ENCODE data around the gene MSLN. TPM values are rescaled to one million over a fixed set of nuclear protein-coding genes. Genes with fewer than 3 reads are reported as not detected.

The MSLN gene
- total and polyA plus RNA-seq, 2 of the 13 experiments (the other 11 are each of a cell fraction or from before 2014, with no cell fraction given), result 2.0 to 2.3 TPM

DNA sequence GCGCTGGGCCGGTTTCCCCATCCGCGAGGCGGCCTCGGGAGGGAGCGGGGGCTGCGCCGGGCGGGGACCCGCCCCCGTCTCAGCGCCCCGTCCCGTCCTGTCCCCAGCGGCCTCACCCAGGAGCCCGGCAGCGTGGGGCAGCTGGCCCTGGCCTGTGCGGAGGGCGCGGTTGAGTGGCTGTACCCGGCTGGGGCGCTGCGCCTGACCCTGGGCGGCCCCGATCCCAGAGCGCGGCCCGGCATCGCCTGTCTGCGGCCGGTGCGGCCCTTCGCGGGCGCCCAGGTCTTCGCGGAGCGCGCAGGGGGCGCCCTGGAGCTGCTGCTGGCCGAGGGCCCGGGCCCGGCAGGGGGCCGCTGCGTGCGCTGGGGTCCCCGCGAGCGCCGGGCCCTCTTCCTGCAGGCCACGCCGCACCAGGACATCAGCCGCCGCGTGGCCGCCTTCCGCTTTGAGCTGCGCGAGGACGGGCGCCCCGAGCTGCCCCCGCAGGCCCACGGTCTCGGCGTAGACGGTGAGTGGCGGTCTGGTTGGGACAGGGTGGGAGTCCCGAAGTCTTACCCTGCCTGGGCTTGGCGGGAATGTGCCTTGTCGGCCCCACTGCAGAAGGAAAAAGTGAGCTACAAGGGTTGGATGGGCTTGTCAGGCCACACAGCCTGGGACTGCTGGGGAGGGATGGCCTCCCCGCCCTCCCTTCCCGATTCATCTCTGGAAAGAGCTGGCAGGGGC, 44.9 kb upstream of the MSLN start:
- in situ Hi-C loops (cut with HindIII; ENCODE audit: extremely low pct_ligation_motif_present, low pct_unique_long_range_greater_than_20kb), result no loop called here
- intact Hi-C loops (cut with micrococcal nuclease; ENCODE audit: unreplicated experiment), result no loop called here
- BruUV-seq (replicated peaks), result no TSS peak
- Histone ChIP-seq H3K36me3 (replicated peaks in 1 of 2; ENCODE audit: control insufficient read depth in 1 of 2, insufficient read depth in 2 of 2, low read length in 2 of 2) (no peaks in the 10 kb centered on the region), H3K9me3 (ENCODE audit: low read length) (no peaks in the 10 kb centered on the region), H2AFZ (ENCODE audit: low read length) (no peak overlapping the region), H3K4me2 (ENCODE audit: low read depth, low read length) (peak overlapping the region; percentile 92), H3K27me3 (ENCODE audit: control insufficient read depth in 1 of 2, insufficient read depth in 2 of 2, low read length in 2 of 2) (peaks cover 0 to 8% of the 10 kb centered on the region in 2 experiments; a peak in 2 of 5 replicates), H3K4me1 (ENCODE audit: insufficient read depth, low read length) (peaks cover 51% of the 10 kb centered on the region), H3K79me2 (ENCODE audit: insufficient read depth, low read length) (peaks cover 3% of the 10 kb centered on the region), H3K27ac (ENCODE audit: extremely low read length, insufficient read depth, low read length) (peak overlapping the region; percentile 45), H3K9ac (ENCODE audit: insufficient read depth, low read depth, low read length) (peak overlapping the region; percentile 54), H3K4me3 (replicated peaks in 1 of 3; ENCODE audit: insufficient read depth in 1 of 3, low read depth in 2 of 3, low read length in 3 of 3) (peak overlapping the region; percentile 58 to 77 (median 66); a peak in 5 of 6 replicates), H4K20me1 (ENCODE audit: insufficient read depth, low read length) (peaks cover 5% of the 10 kb centered on the region)
- DNase-seq (ENCODE audit: low spot score) (no peak), ATAC-seq (peak; percentile 38), FAIRE-seq (no peak)
- CTCF ChIA-PET (ENCODE audit: low intra/inter-chr PET ratio, low total read pairs), result no interaction called here
- POLR2A ChIA-PET, result interaction anchor here (1.0 to 2.4 kb wide), 11 partner anchors 10 to 73 kb away, joined by 3 to 14 read pairs (median 6); partner anchors contain the start of genes CCDC78, CHTF18, CIAO3 and HAGHL
- 0% methylated on average over 3 of the region's 74 CpGs for WGBS (ENCODE audit: low lambda C conversion rate)
- TF ChIP-seq E2F5 (CRISPR knock-in tag; conservative IDR thresholded peaks at IDR 0.05) (no peak), ZFY (CRISPR knock-in tag; IDR thresholded peaks at IDR 0.05) (peak; percentile 54; the same call in 1 of the 2 replicates), AGO1 (IDR thresholded peaks at IDR 0.05; ENCODE audit: low read depth, low read length, poor library complexity, severe bottlenecking) (peak; percentile 91), ZNF891 (CRISPR knock-in tag; IDR thresholded peaks at IDR 0.05) (0 out of 2 replicates have a peak, but pooled peaks have one; percentile 37), CHCHD3 (CRISPR knock-in tag; IDR thresholded peaks at IDR 0.05) (no peak), ZFYVE20 (CRISPR knock-in tag; IDR thresholded peaks at IDR 0.05; ENCODE audit: borderline replicate concordance, low read depth) (0 out of 2 replicates have a peak, but pooled peaks have one; percentile 51), ARNT (IDR thresholded peaks at IDR 0.05) (no peak), ZNF616 (CRISPR knock-in tag; IDR thresholded peaks at IDR 0.05; ENCODE audit: low read depth) (0 out of 2 replicates have a peak, but pooled peaks have one; percentile 63), MAX (IDR thresholded peaks at IDR 0.05) (0 out of 2 replicates have a peak, but pooled peaks have one; percentile 3), MXD4 (CRISPR knock-in tag; IDR thresholded peaks at IDR 0.05) (0 out of 2 replicates have a peak, but pooled peaks have one; percentile 32), ZNF451 (CRISPR knock-in tag; IDR thresholded peaks at IDR 0.05) (0 out of 2 replicates have a peak, but pooled peaks have one; percentile 48), MYC (CRISPR knock-in tag; IDR thresholded peaks at IDR 0.05; ENCODE audit: borderline replicate concordance) (0 out of 2 replicates have a peak, but pooled peaks have one; percentile 12), ZNF788 (CRISPR knock-in tag; IDR thresholded peaks at IDR 0.05; ENCODE audit: borderline replicate concordance) (no peak), ZNF737 (CRISPR knock-in tag; IDR thresholded peaks at IDR 0.05; ENCODE audit: borderline replicate concordance) (no peak), ZFX (CRISPR knock-in tag; IDR thresholded peaks at IDR 0.05; ENCODE audit: low read depth) (peak; percentile 59; the same call in 1 of the 2 replicates)
- TF ChIP-seq, protein P1, sequence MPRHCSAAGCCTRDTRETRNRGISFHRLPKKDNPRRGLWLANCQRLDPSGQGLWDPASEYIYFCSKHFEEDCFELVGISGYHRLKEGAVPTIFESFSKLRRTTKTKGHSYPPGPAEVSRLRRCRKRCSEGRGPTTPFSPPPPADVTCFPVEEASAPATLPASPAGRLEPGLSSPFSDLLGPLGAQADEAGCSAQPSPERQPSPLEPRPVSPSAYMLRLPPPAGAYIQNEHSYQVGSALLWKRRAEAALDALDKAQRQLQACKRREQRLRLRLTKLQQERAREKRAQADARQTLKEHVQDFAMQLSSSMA (CRISPR knock-in tag; IDR thresholded peaks at IDR 0.05), result peak; percentile 31
- TF ChIP-seq, protein P2, sequence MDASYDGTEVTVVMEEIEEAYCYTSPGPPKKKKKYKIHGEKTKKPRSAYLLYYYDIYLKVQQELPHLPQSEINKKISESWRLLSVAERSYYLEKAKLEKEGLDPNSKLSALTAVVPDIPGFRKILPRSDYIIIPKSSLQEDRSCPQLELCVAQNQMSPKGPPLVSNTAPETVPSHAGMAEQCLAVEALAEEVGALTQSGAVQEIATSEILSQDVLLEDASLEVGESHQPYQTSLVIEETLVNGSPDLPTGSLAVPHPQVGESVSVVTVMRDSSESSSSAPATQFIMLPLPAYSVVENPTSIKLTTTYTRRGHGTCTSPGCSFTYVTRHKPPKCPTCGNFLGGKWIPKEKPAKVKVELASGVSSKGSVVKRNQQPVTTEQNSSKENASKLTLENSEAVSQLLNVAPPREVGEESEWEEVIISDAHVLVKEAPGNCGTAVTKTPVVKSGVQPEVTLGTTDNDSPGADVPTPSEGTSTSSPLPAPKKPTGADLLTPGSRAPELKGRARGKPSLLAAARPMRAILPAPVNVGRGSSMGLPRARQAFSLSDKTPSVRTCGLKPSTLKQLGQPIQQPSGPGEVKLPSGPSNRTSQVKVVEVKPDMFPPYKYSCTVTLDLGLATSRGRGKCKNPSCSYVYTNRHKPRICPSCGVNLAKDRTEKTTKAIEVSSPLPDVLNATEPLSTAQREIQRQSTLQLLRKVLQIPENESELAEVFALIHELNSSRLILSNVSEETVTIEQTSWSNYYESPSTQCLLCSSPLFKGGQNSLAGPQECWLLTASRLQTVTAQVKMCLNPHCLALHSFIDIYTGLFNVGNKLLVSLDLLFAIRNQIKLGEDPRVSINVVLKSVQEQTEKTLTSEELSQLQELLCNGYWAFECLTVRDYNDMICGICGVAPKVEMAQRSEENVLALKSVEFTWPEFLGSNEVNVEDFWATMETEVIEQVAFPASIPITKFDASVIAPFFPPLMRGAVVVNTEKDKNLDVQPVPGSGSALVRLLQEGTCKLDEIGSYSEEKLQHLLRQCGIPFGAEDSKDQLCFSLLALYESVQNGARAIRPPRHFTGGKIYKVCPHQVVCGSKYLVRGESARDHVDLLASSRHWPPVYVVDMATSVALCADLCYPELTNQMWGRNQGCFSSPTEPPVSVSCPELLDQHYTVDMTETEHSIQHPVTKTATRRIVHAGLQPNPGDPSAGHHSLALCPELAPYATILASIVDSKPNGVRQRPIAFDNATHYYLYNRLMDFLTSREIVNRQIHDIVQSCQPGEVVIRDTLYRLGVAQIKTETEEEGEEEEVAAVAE (CRISPR knock-in tag; IDR thresholded peaks at IDR 0.05; ENCODE audit: borderline replicate concordance), result no peak

Data from HepG2 (cell line).